HEK293T (cell line): Measurements from ENCODE around the gene LUM.

Experiments
- CTCF ChIA-PET: fragments of 350-600 bp; formaldehyde crosslinking; extraction: SDS; loops from one replicate; lab custom pipeline; 2021; ENCODE audit warnings: antibody characterized with exemption, inconsistent platforms; lab: Yijun Ruan, JAX
- POLR2A ChIA-PET: fragments of 350-600 bp; formaldehyde crosslinking; extraction: SDS; loops from one replicate; lab custom pipeline; 2020; ENCODE audit warnings: antibody characterized with exemption, inconsistent platforms; lab: Yijun Ruan, JAX
- DNase-seq: peaks from one replicate; pipeline ENCODE4 v3.0.0; 2012; ENCODE audit warnings: mixed read lengths; ENCODE audit errors: extremely low spot score
- ARNT ChIP-seq: fragments of 450-650 bp; IDR thresholded peaks from 2 replicates; pipeline ENCODE4 v1.6.1; 2017; ENCODE audit warnings: mild to moderate bottlenecking
- BHLHE40 ChIP-seq: fragments of 450-650 bp; IDR thresholded peaks from 2 replicates; pipeline ENCODE4 v1.6.1; 2016; ENCODE audit warnings: mild to moderate bottlenecking, moderate library complexity, borderline replicate concordance
- CTBP1 ChIP-seq: fragments of 450-650 bp; IDR thresholded peaks from 2 replicates; pipeline ENCODE4 v1.6.1; 2016; ENCODE audit warnings: borderline replicate concordance
- ELF4 ChIP-seq: fragments of 450-650 bp; IDR thresholded peaks from 2 replicates; pipeline ENCODE4 v1.6.1; 2017; ENCODE audit warnings: antibody characterized with exemption
- FOXA1 ChIP-seq: fragments of 450-650 bp; IDR thresholded peaks from 2 replicates; pipeline ENCODE4 v1.6.1; 2016; ENCODE audit warnings: mild to moderate bottlenecking
- FOXK2 ChIP-seq: fragments of 450-650 bp; IDR thresholded peaks from 2 replicates; pipeline ENCODE4 v1.6.1; 2016; ENCODE audit warnings: mild to moderate bottlenecking
- FOXM1 ChIP-seq: fragments of 450-650 bp; IDR thresholded peaks from 2 replicates; pipeline ENCODE4 v1.6.1; 2017; ENCODE audit warnings: mild to moderate bottlenecking, borderline replicate concordance
- HDGF ChIP-seq: fragments of 450-650 bp; IDR thresholded peaks from 2 replicates; pipeline ENCODE4 v1.6.1; 2017; ENCODE audit warnings: antibody characterized with exemption, borderline replicate concordance
- L3MBTL2 ChIP-seq: fragments of 450-650 bp; conservative IDR thresholded peaks from 2 replicates; pipeline ENCODE4 v1.6.1; 2016; ENCODE audit warnings: mild to moderate bottlenecking
- LEF1 ChIP-seq: fragments of 450-650 bp; IDR thresholded peaks from 2 replicates; pipeline ENCODE4 v1.6.1; 2017; ENCODE audit warnings: mild to moderate bottlenecking, borderline replicate concordance
- NFRKB ChIP-seq: fragments of 450-650 bp; IDR thresholded peaks from 2 replicates; pipeline ENCODE4 v1.6.1; 2016; ENCODE audit warnings: mild to moderate bottlenecking, moderate library complexity
- SP1 ChIP-seq: fragments of 450-650 bp; IDR thresholded peaks from 2 replicates; pipeline ENCODE4 v1.6.1; 2017
- SUZ12 ChIP-seq: fragments of 450-650 bp; IDR thresholded peaks from 2 replicates; pipeline ENCODE4 v1.6.1; 2016; ENCODE audit warnings: mild to moderate bottlenecking
- TARDBP ChIP-seq: fragments of 450-650 bp; IDR thresholded peaks from 2 replicates; pipeline ENCODE4 v1.6.1; 2016
- ZNF384 ChIP-seq: fragments of 450-650 bp; IDR thresholded peaks from 2 replicates; pipeline ENCODE4 v1.6.1; 2016
- TF ChIP-seq, protein P1 (sequence below): fragments of 450-650 bp; IDR thresholded peaks from 2 replicates; pipeline ENCODE4 v1.6.1; 2016

LUM gene

DNA sequence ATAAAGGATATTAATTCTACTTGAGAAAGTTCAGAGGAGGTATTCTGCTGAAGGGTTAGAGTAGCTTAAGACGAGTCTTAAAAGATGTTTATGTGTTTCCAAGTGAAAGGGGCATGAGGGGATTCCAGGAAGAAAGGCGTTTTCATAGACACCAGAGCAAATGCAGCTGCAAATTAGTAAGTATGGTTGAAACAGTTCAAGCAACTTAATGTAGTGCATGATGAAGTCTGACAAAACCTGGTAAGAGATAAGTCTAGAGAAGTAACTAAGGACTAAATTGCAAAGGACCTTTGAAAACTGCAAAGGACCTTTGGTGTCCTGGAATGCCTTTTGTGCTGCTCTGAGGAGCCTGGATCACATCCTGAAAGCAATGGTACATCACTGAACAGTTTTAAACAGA lies 11.5 kb downstream of the LUM start:
- ChIA-PET CTCF (no interaction called here), POLR2A (no interaction called here)
- no peak for DNase-seq
- TF ChIP-seq BHLHE40 (no peak), SUZ12 (no peak), L3MBTL2 (no peak), SP1 (no peak), FOXA1 (no peak), CTBP1 (no peak), TARDBP (no peak), ZNF384 (no peak), ELF4 (no peak), FOXK2 (no peak), HDGF (no peak), ARNT (no peak), LEF1 (no peak), NFRKB (no peak), FOXM1 (no peak)
- TF ChIP-seq, protein P1, sequence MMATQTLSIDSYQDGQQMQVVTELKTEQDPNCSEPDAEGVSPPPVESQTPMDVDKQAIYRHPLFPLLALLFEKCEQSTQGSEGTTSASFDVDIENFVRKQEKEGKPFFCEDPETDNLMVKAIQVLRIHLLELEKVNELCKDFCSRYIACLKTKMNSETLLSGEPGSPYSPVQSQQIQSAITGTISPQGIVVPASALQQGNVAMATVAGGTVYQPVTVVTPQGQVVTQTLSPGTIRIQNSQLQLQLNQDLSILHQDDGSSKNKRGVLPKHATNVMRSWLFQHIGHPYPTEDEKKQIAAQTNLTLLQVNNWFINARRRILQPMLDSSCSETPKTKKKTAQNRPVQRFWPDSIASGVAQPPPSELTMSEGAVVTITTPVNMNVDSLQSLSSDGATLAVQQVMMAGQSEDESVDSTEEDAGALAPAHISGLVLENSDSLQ, result no peak

DNA sequence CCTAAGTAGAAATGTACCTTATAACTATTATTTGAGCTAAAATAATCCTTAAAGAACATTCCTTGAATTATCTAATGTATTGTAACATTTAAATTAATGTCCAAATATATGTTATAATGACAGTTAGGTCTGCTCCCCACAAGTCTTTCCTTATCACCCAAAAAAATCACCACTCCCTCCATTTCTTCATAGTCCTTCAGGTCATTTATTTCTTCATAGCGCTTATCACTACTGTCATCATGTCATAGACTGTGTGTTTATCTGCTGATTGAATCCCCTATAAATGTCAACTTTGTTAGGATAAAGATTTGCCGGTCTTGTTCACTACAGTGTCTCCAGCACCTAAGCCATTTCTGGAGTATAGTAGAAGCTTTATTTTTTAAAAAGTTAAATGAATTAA lies 12.0 kb downstream of the LUM start:
- CTCF ChIA-PET, result no interaction called here
- POLR2A ChIA-PET, result no interaction called here
- TF ChIP-seq NFRKB, result no peak
- TF ChIP-seq, protein P1, result no peak; the same call in 1 of the 2 replicates
- no peak for TF ChIP-seq BHLHE40
- no peak for TF ChIP-seq ZNF384
- no peak for TF ChIP-seq SP1
- no peak for DNase-seq

GRCh38 chr12:91098941-91099340 lies 12.4 kb downstream of the LUM start:
- ChIA-PET CTCF (no interaction called here), POLR2A (no interaction called here)
- DNase-seq, result peak; percentile 8
- TF ChIP-seq ELF4 (no peak), ARNT (no peak), FOXK2 (no peak), FOXA1 (no peak), NFRKB (no peak), ZNF384 (no peak), BHLHE40 (no peak), SUZ12 (no peak), CTBP1 (no peak), LEF1 (no peak), HDGF (no peak), TARDBP (no peak)
- TF ChIP-seq, protein P1, result no peak

DNA sequence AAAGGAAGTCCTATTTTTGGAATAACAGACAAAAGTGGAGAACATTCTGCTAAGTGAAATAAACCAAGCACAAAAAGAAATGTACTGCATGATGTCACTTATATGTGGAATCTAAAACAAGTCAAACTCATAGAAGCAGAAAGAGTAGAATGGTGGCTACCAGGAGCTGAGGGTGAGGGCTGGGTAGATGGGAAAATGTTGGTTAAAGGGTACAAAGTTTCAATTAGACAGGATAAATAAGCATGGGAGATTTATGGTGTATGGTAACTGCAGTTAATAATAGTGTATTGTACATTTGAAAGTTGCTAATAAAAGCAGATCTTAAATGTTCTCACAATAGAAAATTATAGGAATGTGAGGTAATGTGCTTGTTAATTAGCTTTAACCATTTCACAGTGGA lies 12.8 kb downstream of the LUM start:
- TF ChIP-seq FOXM1 (no peak), BHLHE40 (no peak), LEF1 (no peak), FOXK2 (no peak), SP1 (no peak), FOXA1 (no peak), ELF4 (no peak), HDGF (no peak), NFRKB (no peak), CTBP1 (no peak), L3MBTL2 (no peak), ARNT (no peak), SUZ12 (no peak), TARDBP (no peak), ZNF384 (no peak)
- TF ChIP-seq, protein P1, result no peak
- ChIA-PET CTCF (no interaction called here), POLR2A (no interaction called here)
- no peak for DNase-seq

GRCh38 chr12:91094957-91095356 lies 16.3 kb downstream of the LUM start:
- no peak for TF ChIP-seq SUZ12
- no peak for TF ChIP-seq FOXK2
- no peak for TF ChIP-seq ARNT
- no peak for TF ChIP-seq HDGF
- TF ChIP-seq TARDBP, result no peak
- no peak for TF ChIP-seq NFRKB
- no peak for TF ChIP-seq FOXA1
- TF ChIP-seq ZNF384, result no peak
- no peak for TF ChIP-seq BHLHE40
- TF ChIP-seq LEF1, result no peak
- TF ChIP-seq ELF4, result no peak
- TF ChIP-seq FOXM1, result no peak
- TF ChIP-seq L3MBTL2, result no peak
- TF ChIP-seq CTBP1, result no peak
- ChIA-PET CTCF (no interaction called here), POLR2A (no interaction called here)
- no peak for DNase-seq

DNA sequence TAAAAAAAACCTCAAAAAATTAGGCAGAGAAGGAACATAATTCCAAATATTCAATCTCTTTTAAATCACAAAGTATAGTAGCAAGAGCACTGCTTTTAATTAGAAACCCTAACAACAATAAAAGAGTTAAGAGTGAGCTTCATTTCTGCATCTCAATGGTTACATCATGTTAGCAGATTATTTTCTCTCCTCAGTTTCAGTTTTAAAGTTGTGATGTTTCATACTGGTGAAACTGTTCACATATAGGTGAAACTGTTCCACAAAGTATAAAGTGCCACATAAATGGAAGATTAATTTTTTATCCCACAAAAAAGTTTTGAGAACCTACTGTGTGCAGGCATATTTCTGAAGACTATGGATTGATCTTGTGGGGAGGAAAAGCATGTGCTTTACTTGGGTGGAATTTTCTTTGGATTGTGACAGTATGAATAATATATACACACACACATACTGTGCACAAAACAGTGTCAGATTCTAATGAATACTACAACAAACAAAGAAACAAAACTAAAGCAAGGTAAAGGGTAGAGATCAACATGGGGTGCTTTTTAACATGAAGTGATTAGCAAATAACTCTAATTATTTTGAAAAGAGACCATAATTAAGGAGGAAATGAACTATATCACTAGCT lies 17.1 kb downstream of the LUM start:
- no peak for DNase-seq
- TF ChIP-seq HDGF, result no peak
- no peak for TF ChIP-seq LEF1
- TF ChIP-seq TARDBP, result no peak
- TF ChIP-seq SP1, result no peak
- no peak for TF ChIP-seq FOXA1
- TF ChIP-seq ZNF384, result no peak
- no peak for TF ChIP-seq BHLHE40
- TF ChIP-seq NFRKB, result no peak
- no peak for TF ChIP-seq CTBP1
- no peak for TF ChIP-seq SUZ12
- TF ChIP-seq ARNT, result no peak
- TF ChIP-seq, protein P1, result no peak
- no peak for TF ChIP-seq FOXM1
- no peak for TF ChIP-seq FOXK2
- ChIA-PET POLR2A (no interaction called here), CTCF (no interaction called here)
